Renal cortex interstitium (tissue), 15 donors: ENCODE measurements around the gene ASPRV1. TPM values are rescaled to one million over a fixed set of nuclear protein-coding genes. Genes with fewer than 3 reads are reported as not detected.
"Not testable (repeated sequence)": the region's sequence is repeated elsewhere in the genome, so short reads cannot be mapped to it uniquely, and the experiment has no call there.

Source experiments
- DNase-seq, 11 donors: peaks; one replicate each; pipeline ENCODE4 v3.0.0-alpha.2; 2013; ENCODE audit warnings: low read depth in 9 of 11, low spot score in 4 of 11; ENCODE audit errors: extremely low read depth in 1 of 11
- long read RNA-seq, 16 experiments: transcript quantifications; one replicate each; lab custom pipeline, GENCODE V29; 2026
- polyA plus RNA-seq, 3 donors: library from polyadenylated mRNA; unstranded; fragments of 120-200 nt; gene quantifications; one replicate each; pipeline ENCODE4 v1.2.1, GENCODE V29; 2013; ENCODE audit not compliant: insufficient read length in 3 of 3

Gene ASPRV1
- 1 to 10 TPM; 3.8 to 5.6 (median 4.7) TPM for polyA plus RNA-seq
- long read RNA-seq, donor 1, partial matches to known transcripts = 0 of 2 reads
- long read RNA-seq, donor 1, other reads (novel, unspliced or antisense) = 0 of 2 reads
- long read RNA-seq, donor 2, partial matches to known transcripts = 0 of 1 reads
- long read RNA-seq, donor 2, other reads (novel, unspliced or antisense) = 0 of 1 reads
- long read RNA-seq, donor 3, transcript ASPRV1-201 (1 exons, 2,177 nt) = major isoform, 7 of 7 reads
- long read RNA-seq, donor 3, partial matches to known transcripts = 0 of 7 reads
- long read RNA-seq, donor 3, other reads (novel, unspliced or antisense) = 0 of 7 reads
- long read RNA-seq, donor 4, transcript ASPRV1-201 (1 exons, 2,177 nt) = major isoform, 5 of 5 reads
- long read RNA-seq, donor 4, partial matches to known transcripts = 0 of 5 reads
- long read RNA-seq, donor 4, other reads (novel, unspliced or antisense) = 0 of 5 reads
- long read RNA-seq, donor 5 = 0 reads
- long read RNA-seq, donor 6, partial matches to known transcripts = 0 of 3 reads
- long read RNA-seq, donor 6, other reads (novel, unspliced or antisense) = 0 of 3 reads
- long read RNA-seq, donor 7, transcript ASPRV1-201 (1 exons, 2,177 nt) = major isoform, 5 of 5 reads
- long read RNA-seq, donor 7, partial matches to known transcripts = 0 of 5 reads
- long read RNA-seq, donor 7, other reads (novel, unspliced or antisense) = 0 of 5 reads
- long read RNA-seq, donor 8, partial matches to known transcripts = 0 of 3 reads
- long read RNA-seq, donor 8, other reads (novel, unspliced or antisense) = 0 of 3 reads
- long read RNA-seq, donor 9, transcript ASPRV1-201 (1 exons, 2,177 nt) = major isoform, 9 of 9 reads
- long read RNA-seq, donor 9, partial matches to known transcripts = 0 of 9 reads
- long read RNA-seq, donor 9, other reads (novel, unspliced or antisense) = 0 of 9 reads
- long read RNA-seq, donor 10, partial matches to known transcripts = 0 of 1 reads
- long read RNA-seq, donor 10, other reads (novel, unspliced or antisense) = 0 of 1 reads
- long read RNA-seq, donor 11, partial matches to known transcripts = 0 of 2 reads
- long read RNA-seq, donor 11, other reads (novel, unspliced or antisense) = 0 of 2 reads
- long read RNA-seq, donor 12, partial matches to known transcripts = 0 of 4 reads
- long read RNA-seq, donor 12, other reads (novel, unspliced or antisense) = 0 of 4 reads
- long read RNA-seq, donor 13, transcript ASPRV1-201 (1 exons, 2,177 nt) = major isoform, 6 of 6 reads
- long read RNA-seq, donor 13, partial matches to known transcripts = 0 of 6 reads
- long read RNA-seq, donor 13, other reads (novel, unspliced or antisense) = 0 of 6 reads
- long read RNA-seq, donor 14, partial matches to known transcripts = 0 of 2 reads
- long read RNA-seq, donor 14, other reads (novel, unspliced or antisense) = 0 of 2 reads
- long read RNA-seq, donor 15, partial matches to known transcripts = 0 of 1 reads
- long read RNA-seq, donor 15, other reads (novel, unspliced or antisense) = 0 of 1 reads
- long read RNA-seq, donor 16, transcript ASPRV1-201 (1 exons, 2,177 nt) = major isoform, 6 of 6 reads
- long read RNA-seq, donor 16, partial matches to known transcripts = 0 of 6 reads
- long read RNA-seq, donor 16, other reads (novel, unspliced or antisense) = 0 of 6 reads

DNA sequence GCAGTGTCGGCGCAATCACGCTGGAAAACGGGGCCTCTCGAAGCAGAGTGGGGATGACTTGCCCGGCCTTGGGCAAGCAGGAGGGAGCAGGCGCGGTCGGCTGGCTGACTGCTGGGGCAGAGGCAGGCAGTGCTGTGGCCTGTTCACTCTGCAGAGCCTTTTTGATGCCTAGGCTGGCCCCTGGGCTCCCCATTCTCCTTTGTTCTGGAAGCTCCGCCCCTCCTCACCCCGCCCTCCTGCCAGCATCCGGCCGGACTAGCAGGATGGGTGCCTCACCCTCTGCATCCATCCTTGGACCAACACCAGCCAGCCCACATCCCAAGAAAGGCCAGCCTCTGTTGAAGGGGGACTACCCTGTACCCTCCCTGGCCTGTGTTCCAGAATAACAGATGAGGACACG is at the start of gene ASPRV1:
ASPRV1 (minus strand) TSS at position 136 of the 400 bp plus-strand sequence. CDS start 195 bp downstream, outside the sequence.
- no peak for DNase-seq

DNA sequence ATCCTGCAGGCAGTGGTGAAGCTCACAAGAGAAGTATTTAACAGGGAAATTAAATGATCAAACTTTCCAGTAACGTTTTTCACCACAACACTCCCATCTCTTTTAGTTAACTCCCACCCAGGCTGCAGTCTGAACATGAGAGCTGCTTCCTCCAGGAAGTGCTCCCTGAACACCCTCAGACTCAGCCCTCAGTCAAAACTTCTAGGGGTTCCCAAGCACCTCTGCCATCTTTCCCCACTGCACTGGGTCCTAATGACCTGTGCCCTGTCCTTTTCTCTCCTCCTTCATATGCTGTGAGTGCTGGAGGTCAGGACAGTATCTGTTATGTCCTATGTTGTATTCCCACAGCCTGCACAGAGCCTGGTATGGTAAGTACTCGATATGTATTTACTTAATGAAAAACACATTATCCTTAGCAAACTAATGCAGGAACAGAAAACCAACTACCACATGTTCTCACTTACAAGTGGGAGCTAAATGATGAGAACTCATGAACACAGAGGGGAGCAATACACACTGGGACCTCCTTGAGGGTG is 49.2 kb upstream of the ASPRV1 start:
- no peak for DNase-seq

DNA sequence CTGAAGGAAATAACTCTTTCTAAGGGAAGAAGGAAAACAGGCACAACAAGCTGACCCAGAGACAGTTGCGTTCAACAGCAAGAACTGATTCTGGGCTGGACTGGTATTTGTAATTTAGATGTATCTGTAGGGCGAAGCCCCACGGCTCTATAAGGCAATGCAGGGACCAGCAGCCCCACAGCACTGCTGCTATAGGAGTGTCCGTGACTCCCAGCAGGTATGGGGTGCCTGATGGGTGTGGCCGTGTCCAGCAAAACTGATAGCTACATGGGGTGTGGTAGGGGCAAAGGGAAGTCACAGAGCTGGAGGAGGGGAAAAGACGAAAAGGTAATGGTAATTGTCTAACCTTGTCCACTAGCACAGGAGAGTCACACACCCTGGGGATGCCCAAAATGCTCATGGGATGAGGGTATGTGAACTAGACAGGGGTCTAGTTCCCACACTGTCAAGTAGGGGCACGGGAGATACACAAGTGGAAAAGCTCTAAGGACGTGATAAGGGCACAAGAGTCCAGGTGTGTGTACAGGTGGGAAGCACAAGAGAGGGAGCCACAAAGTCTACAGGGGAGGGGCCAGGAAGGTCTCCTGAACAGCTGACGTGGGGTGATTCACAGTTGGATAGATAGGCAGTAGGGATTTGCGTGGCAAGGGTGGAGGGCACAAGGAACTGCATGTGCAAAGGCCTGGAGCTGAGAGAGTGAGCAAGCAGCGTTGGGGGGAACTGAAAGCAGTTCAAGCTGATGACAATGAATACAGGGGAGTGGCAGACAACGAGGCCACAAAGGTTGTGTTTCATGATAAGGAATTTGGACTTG is 48.5 kb upstream of the ASPRV1 start:
- no peak for DNase-seq

DNA sequence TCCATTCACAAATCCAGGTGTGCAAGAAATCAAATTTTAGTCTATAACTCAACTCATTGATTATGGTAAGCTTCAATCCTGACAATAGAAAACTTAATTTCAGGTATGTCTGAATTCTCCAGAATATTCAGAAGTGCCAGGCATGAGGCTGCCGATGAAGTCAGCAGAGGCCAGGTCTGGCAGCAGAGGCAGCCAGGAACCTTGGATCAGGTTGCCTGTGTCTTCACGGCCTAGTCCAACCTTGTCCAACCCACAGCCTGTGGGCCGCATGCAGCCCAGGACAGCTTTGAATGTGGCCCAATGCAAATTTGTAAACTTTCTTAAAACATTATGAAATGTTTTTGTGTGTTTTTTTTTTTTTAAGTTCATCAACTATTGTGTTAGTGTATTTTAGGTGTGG is 46.9 kb upstream of the ASPRV1 start:
- DNase-seq = no peak

DNA sequence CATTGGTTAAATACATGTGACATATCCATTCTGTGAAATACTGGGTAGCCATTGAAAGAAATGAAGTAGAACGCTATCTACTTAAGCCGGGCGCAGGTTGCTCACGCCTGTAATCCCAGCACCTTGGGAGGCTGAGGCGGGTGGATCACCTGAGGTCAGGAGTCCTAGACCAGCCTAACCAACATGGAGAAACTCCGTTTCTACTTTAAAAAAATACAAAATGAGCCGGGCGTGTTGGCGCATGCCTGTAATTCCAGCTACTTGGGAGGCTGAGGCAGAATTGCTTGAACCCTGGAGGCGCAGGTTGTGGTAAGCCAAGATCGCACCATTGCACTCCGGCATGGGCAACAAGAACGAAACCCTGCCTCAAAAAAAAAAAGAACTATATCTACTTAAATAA is 45.7 kb upstream of the ASPRV1 start:
- DNase-seq = no peak

DNA sequence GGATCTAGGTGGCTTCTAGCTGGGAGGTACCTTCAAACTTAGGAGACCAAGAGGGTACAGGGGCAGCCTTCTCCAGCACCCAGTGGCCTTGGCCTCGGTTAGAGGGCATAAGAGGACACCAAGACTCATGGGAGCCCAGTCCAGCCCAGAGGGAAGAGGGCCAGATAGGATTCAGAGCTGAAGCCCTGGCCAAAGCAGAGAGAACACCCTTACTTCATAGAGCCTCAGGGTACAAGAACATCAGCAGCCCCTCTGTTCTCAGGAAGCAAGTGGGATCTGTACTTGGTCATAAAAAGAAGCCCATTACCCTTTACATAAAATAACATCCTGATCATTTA is 45.0 kb upstream of the ASPRV1 start:
- DNase-seq = no peak

DNA sequence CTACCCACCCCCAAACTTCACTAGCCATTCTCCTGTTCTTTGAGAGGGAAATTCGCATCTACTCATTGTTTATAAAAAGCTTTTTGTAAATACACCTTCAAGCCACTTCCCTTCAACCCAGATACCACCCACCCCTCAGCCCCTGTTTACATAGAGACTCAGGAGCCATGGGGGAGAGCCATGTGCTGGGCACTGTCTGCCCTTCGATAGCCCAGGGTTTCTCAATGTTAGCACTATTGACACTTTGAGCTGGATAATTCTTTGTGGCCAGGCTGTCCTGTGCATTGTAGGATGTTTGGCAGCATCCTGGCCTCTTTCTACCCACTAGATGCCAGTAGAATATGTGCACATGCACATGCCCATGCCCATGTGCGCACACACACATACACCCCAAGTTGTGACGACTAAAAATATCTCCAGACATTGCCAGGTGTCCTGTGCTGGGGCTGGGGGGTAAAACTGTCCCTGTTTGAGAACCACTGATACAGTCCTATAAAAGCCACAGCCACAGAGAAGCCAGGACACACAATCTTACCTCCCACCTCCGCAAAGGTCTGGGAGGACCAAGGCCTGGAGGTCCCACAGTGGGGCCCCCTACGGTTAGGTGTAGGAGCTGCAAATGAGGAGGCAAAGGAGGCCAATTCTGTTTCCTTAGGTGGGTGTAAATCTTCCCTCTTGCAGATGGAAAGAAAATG is 44.5 kb upstream of the ASPRV1 start:
- no peak for DNase-seq

DNA sequence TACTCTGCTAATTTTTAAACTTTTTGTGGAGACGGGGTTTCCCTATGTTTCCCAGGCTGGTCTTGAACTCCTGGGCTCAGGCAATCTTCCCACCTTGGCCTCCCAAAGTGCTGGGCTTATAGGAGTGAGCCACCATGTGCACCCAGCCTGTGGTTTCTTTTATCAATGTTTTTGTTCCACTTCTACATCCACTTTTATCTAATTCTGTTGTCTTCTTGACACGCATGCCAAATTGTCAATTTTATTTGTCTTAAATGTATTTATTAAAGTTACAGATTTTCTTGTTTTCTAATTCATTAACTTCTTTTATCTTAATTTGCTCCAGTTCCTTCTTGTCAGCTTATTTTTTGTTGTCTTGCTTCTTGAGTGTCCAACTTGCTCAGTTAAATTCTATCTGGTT is 43.8 kb upstream of the ASPRV1 start:
- no peak for DNase-seq

DNA sequence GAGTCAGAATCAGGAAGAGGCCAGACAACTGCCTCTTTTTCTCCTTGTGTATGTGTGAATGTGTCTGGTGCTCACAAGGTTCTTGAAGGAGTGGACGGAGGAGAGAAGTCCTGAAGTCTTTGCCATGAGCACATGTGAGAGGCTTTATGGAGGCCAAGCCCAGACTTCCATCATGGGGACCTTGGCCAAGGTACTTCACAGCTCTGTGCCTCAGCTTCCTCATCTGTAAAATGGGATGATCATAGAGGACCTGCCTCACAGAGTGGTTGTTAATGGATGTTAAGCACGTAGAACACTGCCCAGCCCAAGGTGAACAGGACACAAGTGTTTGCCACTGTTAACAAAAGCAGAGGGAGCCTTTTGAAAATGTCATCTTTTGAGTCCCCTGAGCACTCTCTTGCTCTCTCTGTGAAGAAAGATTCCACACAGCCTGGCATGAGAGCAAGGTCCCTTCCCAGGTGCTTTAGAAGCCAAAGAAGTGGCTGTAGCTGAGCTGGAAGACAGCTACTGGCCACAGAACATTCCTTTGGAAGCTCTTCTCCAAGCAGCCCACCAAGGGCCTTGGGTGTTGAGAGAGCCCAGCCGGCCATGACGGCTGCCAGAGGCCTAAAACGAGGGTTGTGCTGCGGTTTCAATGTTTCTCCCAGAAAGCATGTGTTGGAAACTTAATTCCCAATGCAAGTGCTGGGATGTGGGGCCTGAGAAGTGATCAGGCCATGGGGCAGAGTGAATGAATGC is 41.8 kb upstream of the ASPRV1 start:
- no peak for DNase-seq

DNA sequence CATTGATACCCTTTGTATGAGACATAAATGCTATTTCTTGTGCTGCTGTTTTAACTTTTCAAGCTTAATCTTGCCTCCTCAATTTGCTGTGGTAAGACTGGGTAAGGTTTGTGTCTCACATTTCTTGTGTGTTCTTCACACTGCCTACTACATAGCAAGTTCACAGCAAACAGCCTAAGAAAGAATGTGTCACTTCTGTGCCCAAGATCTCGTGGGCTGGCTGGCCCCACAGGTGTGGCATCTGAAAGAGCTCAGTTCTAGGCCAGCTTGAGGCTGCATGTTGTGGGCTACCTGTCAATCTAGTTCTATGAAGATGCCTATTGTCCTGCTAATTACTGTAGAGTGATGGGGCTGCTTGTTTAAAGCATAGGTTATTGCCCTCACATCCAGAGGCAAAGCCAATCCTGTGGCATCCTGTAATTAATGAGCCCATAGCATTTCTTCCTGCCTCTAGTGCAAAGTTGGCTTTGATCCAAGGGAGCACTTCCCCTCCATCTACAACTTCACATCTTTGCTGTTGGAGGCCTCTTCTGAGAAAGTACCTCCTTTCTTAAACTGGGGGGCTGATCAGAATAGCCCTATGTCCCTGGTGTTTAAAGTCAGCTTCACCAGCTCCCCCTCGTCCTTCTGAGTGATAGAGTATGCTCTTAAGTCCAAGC is 40.9 kb upstream of the ASPRV1 start:
- no peak for DNase-seq

DNA sequence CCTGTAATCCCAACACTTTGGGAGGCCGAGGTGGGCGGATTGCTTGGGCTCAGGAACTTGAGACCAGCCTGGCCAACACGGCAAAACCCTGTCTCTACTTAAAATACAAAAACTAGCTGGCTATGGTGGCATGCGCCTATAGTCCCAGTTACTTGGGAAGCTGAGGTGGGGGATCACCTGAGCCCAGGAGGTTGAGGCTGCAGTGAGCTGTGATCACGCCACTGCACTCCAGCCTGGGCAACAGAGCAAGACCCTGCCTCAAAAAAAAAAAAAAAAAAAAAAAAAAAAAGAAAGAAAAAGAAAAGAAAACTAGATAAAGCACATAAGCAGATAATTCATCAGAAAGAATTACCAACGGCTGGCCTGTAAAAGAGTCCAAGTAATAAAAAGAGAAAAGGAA is 39.1 kb upstream of the ASPRV1 start:
- DNase-seq = not testable (repeated sequence)

DNA sequence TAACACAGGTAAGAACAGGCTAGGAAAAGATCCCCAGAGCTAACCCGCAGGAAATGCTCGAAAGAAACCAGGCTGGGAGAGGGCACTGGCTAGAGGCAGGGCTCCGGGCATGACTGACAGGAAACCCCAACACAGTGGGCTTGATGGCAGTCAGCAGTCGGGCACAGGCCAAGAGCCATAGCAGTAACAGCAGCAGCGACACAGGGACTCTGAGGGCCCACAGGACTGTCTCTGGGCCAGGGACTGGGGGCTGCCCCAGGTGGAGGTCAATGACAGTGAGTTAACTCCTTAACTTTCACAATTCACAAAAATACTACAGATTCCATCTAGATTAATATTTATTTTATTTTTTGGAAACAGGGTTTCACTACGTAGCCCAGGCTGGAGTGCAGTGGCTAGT is 37.3 kb upstream of the ASPRV1 start:
- DNase-seq = no peak

DNA sequence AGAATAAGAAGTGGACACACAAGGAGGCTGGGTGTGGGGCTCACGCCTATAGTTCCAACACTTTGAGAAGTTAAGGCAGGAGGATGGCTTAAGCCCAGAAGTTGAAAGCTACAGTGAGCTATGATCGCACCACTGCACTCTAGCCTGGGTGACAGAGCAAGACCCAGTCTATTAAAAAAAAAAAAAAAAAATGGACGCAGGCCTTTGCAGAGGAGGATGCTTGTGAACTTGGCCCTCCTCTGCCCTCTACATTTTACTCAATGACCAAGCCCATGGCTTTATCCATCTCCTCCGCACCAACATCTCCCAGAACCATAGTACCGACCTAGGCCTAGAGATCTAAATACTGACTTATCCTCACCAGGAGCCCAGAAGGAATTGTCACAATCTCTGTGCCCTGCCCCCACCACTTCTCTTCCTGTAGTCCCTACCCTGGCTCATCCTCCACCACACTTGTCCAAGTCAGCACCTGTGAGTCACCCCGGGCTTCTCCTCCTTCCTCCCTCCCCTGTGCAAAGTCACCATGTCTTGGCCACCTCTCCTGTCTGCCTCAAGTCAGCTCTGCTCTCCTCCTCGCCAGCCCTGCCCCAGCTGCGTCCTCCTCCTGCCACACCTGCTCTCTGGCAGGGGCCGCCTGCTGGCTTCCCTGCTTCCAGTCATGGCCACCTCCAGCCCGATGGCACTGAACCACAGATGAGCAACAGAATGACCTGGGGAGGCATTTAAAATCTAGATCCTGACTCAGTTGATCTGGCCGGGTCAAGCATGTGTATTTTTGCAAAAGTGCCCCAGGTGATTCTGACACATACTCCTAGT is 35.8 kb upstream of the ASPRV1 start:
- no peak for DNase-seq

DNA sequence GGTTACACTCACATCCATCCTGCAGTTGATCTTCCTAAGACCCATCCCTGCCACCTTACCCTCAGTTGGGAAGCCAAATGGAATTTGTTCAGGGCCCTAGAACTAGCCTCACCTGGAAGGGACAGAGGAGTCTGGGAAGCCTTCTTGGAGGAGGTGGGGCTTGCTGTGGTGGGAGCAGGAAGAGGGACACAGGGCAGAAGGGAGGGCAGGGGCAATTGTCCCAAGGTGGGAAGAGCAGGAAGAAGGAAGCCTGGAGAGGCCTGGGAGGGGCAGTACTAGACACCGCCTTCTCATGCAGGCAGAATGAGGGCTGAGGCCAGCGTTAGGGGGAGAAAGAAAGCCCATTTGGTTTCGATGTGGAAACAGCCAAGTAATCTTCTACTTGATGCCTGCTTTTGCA is 34.1 kb upstream of the ASPRV1 start:
- DNase-seq = no peak

DNA sequence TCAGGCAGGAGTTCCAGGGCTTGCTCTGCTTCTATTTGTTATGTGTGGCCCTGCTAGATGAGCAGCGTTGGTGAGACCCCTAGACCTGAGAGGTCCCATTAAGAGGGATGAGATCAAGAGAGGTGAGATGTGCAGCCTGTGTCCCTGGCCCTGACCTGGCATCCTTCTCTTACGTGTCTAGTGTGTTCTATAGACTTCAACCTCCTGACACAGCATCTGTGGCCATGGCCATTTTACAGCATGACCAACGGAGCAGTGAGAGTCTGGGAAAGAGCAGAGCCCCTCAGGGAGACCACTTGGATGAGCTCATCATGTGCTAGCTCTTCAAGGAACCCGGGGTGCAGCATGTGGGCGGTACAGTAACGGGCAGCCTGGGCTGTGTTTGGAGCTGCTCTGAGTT is 32.7 kb upstream of the ASPRV1 start:
- no peak for DNase-seq
